Gastrocnemius medialis (tissue), 4 donors: ENCODE data around the gene MYL6B.

ENCODE experiments used
- CTCF ChIP-seq, 5 experiments: fragments of 450-650 bp in 3 of 5; fragments of 200-600 bp in 2 of 5; sonication (generic) in 2 of 5; IDR thresholded peaks in 4 of 5; conservative IDR thresholded peaks in 1 of 5; 1 replicate in 4 of 5; 2 replicates in 1 of 5; pipeline ENCODE4 v1.5.1; 2016 to 2019; ENCODE audit warnings: antibody characterized with exemption in 5 of 5, mild to moderate bottlenecking in 3 of 5, moderate library complexity in 3 of 5
- POLR2A ChIP-seq, 2 donors: fragments of 450-650 bp; IDR thresholded peaks; one replicate each; pipeline ENCODE4 v1.6.1; 2017; ENCODE audit warnings: antibody characterized with exemption in 2 of 2, mild to moderate bottlenecking in 2 of 2, moderate library complexity in 2 of 2

DNA sequence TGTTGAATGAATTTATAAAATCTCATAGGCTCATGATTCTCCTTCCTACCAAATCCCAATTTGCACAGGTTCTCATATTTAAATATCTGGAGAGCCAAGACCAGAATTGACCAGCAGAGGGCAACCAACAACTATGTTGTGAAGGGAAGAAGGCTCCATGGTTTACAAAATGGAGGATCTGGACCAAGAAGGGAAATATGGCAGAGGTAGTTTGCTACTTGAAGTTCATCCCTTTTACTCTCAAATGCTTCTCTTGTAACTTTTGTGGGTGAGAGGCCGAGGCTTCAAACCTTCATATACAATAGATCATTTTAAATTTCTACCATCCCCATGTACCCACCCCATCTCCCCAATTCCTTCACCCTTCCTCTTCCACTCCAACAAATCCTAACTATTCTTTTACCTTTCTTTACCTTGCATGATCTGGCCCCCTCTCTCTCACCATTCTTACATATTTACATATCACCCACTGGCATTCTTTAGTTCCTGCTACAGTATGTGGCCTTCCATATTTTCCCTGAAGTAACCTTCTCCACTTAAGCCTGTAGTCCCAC, 40.7 kb downstream of the MYL6B start:
- TF ChIP-seq CTCF (IDR thresholded peaks at IDR 0.05 in 4 of 5, conservative IDR thresholded peaks at IDR 0.05 in 1 of 5) (peak; percentile 76 to 85 (median 77)), POLR2A (IDR thresholded peaks at IDR 0.05) (no peak)
